GM19240 (cell line): ENCODE measurements around the gene KCNK18.

Source experiments
- DNase-seq: peaks from one replicate; pipeline ENCODE4 v3.0.0; 2011; ENCODE audit warnings: low spot score; ENCODE audit not compliant: insufficient read length

Gene KCNK18

GRCh38 chr10:117250411-117250810 is 53.1 kb downstream of the KCNK18 start:
- DNase-seq: no peak

GRCh38 chr10:117253908-117254307 is 56.6 kb downstream of the KCNK18 start:
- no peak for DNase-seq

GRCh38 chr10:117254338-117254737 is 57.0 kb downstream of the KCNK18 start:
- no peak for DNase-seq

- no peak for DNase-seq
These were observed 57.8 kb downstream of the KCNK18 start for GRCh38 chr10:117254774-117255735.

GRCh38 chr10:117255835-117256460 is 58.7 kb downstream of the KCNK18 start:
- DNase-seq: no peak

- DNase-seq: no peak
These were observed 59.6 kb downstream of the KCNK18 start for GRCh38 chr10:117256910-117257309.

- no peak for DNase-seq
These were observed 60.4 kb downstream of the KCNK18 start for GRCh38 chr10:117257721-117258120.

- DNase-seq: no peak
These were observed 62.0 kb downstream of the KCNK18 start for GRCh38 chr10:117259279-117259678.
